Spleen (tissue), 7 donors: ENCODE results near the gene VGF.

Experiments used
- CTCF ChIP-seq, 11 experiments: fragments of 200-600 bp in 7 of 11; fragments of 450-650 bp in 4 of 11; sonication (generic) in 4 of 11; IDR thresholded peaks in 8 of 11; conservative IDR thresholded peaks in 3 of 11; 1 replicate in 7 of 11; 2 replicates in 4 of 11; pipeline versions ENCODE4 v1.4.0 to v1.8.0; 2016 to 2021; ENCODE audit warnings: antibody characterized with exemption in 11 of 11, inconsistent platforms in 4 of 11, mild to moderate bottlenecking in 1 of 11
- POLR2A ChIP-seq, 3 donors: fragments of 450-650 bp; IDR thresholded peaks; one replicate each; pipeline ENCODE4 v1.5.1; 2017; ENCODE audit warnings: antibody characterized with exemption in 3 of 3, mild to moderate bottlenecking in 1 of 3
- POLR2AphosphoS5 ChIP-seq, 3 donors: sonication (generic); formaldehyde crosslinking; IDR thresholded peaks; one replicate each; pipeline ENCODE4 v1.5.1; 2017; ENCODE audit warnings: antibody characterized with exemption in 3 of 3
- donor health status: DM: no; HTN: no; CAD: no; lungs with moderate emphysema.
- donor health status: DM: no; HTN: no; CAD: no.
- donor health status: DM: no; HTN: no; CAD: no.

- no peak for TF ChIP-seq CTCF (IDR thresholded peaks at IDR 0.05 in 8 of 11, conservative IDR thresholded peaks at IDR 0.05 in 3 of 11)
- no peak for TF ChIP-seq POLR2A (IDR thresholded peaks at IDR 0.05)
- TF ChIP-seq POLR2AphosphoS5 (IDR thresholded peaks at IDR 0.05) = no peak
Observed at GRCh38 chr7:101119876-101120275, 45.5 kb downstream of the VGF start.
